C4-2B (cell line): Measurements from ENCODE around the gene SMCP.

Experiments
- H3K27ac ChIP-seq: fragments of 450-650 bp; 2 replicates; pipeline ENCODE4 v1.5.1; 2017
- ZFX ChIP-seq: fragments of 450-650 bp; IDR thresholded peaks from 2 replicates; pipeline ENCODE4 v1.6.1; 2017
- TF ChIP-seq, protein P1 (sequence below): fragments of 450-650 bp; conservative IDR thresholded peaks from 2 replicates; pipeline ENCODE4 v1.5.1; 2017; ENCODE audit warnings: mild to moderate bottlenecking

The SMCP gene

DNA sequence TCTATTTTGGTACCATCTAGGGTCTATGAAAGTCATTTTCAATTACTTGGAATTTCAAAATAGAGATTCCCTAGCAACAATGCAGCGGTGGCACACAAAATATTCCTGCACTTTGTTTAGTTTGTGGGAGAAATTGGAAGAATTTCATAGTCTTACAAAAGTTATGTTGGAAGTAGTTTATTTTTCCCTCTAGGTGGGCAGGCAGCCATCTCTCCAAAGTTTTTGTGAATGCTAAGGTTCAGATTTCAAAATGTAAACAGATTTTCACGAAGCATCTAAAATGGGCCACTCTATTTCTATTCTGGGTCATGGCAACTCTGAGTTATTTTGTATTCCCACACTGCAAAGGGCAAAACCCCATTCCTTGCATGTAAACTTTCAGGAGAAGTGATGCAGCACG, 8.0 kb downstream of the SMCP start:
- TF ChIP-seq, protein P1, sequence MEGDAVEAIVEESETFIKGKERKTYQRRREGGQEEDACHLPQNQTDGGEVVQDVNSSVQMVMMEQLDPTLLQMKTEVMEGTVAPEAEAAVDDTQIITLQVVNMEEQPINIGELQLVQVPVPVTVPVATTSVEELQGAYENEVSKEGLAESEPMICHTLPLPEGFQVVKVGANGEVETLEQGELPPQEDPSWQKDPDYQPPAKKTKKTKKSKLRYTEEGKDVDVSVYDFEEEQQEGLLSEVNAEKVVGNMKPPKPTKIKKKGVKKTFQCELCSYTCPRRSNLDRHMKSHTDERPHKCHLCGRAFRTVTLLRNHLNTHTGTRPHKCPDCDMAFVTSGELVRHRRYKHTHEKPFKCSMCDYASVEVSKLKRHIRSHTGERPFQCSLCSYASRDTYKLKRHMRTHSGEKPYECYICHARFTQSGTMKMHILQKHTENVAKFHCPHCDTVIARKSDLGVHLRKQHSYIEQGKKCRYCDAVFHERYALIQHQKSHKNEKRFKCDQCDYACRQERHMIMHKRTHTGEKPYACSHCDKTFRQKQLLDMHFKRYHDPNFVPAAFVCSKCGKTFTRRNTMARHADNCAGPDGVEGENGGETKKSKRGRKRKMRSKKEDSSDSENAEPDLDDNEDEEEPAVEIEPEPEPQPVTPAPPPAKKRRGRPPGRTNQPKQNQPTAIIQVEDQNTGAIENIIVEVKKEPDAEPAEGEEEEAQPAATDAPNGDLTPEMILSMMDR, result no peak
- TF ChIP-seq ZFX, result no peak
- H3K27ac ChIP-seq, result no peak overlapping the region

DNA sequence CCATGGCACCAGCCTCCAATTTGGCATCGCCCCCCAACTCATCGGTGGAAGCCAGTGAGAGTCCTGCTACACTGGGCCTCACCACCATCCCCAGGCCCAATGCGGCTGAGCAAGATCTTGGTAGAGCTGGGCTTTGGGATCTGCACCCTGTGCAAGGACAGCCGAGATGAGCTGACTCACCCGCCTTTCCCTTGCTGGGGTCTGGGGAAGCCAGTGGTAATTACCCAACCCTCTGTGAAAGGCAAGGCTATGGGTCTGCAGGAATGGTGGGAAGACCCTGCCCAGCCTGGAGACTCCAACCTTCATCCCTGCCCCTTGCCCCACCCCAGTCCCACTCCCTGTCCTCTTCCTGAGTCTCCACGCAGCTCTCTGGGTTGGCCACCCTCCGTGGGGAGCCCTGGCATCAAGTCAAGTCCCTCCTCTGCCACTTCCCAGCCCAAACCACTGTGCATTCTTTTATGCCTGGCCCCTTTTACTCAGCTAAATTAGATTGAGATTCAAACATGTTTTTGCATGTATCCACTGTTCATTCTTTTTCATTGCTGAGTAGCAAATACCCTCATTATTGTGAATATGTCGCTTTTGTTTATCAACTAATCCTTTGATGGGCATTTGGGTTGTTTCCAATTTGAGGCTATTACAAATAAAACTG, 8.8 kb downstream of the SMCP start:
- TF ChIP-seq, protein P1, result no peak
- no peak for TF ChIP-seq ZFX
- no peak overlapping the region for H3K27ac ChIP-seq

- no peak overlapping the region for H3K27ac ChIP-seq
- TF ChIP-seq, protein P1, result no peak
- no peak for TF ChIP-seq ZFX
These were observed 10.0 kb downstream of the SMCP start for GRCh38 chr1:152888126-152888525.

DNA sequence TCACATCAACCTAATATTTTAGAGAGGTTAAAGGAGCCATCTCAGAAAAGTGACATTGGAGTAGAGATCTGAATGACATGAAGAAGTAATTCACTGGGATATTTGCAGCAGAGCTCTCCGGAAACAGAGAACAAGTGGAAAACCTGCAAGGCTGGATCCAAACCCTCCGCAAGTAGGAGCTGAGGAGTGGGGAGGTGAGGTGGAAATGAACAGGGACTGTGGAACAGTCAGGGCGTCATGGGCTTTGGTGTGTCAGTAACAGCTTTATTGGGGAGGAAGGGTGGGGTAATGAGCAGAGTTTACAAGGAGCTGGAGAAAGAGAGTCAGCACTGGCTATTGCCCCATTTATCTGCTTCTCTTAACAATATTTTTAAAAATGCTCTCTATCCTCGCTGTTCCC, 20.9 kb downstream of the SMCP start:
- no peak overlapping the region for H3K27ac ChIP-seq
- TF ChIP-seq, protein P1, result no peak
- no peak for TF ChIP-seq ZFX

- TF ChIP-seq, protein P1, result no peak
- no peak for TF ChIP-seq ZFX
- no peak overlapping the region for H3K27ac ChIP-seq
These were observed 21.8 kb downstream of the SMCP start for GRCh38 chr1:152899883-152900282.

GRCh38 chr1:152901631-152902030, 23.5 kb downstream of the SMCP start:
- TF ChIP-seq, protein P1, result no peak
- no peak for TF ChIP-seq ZFX
- no peak overlapping the region for H3K27ac ChIP-seq

GRCh38 chr1:152902636-152903035, 24.5 kb downstream of the SMCP start:
- H3K27ac ChIP-seq, result no peak overlapping the region
- no peak for TF ChIP-seq ZFX
- TF ChIP-seq, protein P1, result no peak
